ENCODE measurements around the gene ITPR1.

The ITPR1 gene

GRCh38 chr3:4548780-4549179 is 55.6 kb downstream of the ITPR1 start:
- no peak overlapping the region for H2AFZ ChIP-seq (ENCODE audit: low read depth, low read length)
- no peak overlapping the region for H3K14ac ChIP-seq (ENCODE audit: low read length in 2 of 2)
- no peak overlapping the region for H2BK15ac ChIP-seq (ENCODE audit: low read depth, poor library complexity, severe bottlenecking)
- H3K27ac ChIP-seq (ENCODE audit: low read length, poor library complexity, severe bottlenecking), result no peak overlapping the region
- no peak overlapping the region for H3K4ac ChIP-seq (ENCODE audit: low read depth in 1 of 2, low read length in 2 of 2)
- H3K27me3 ChIP-seq (ENCODE audit: control insufficient read depth in 1 of 2, insufficient read depth in 1 of 2, low read length in 2 of 2), result peaks cover 0 to 2% of the 10 kb centered on the region in 2 experiments
- H3K18ac ChIP-seq (ENCODE audit: low read depth in 1 of 2, low read length in 2 of 2), result no peak overlapping the region
- H3K36me3 ChIP-seq (ENCODE audit: control insufficient read depth in 1 of 2, insufficient read depth in 2 of 2, low read depth in 1 of 2, low read length in 2 of 2), result no peaks in the 10 kb centered on the region
- no peak overlapping the region for H3K9ac ChIP-seq (ENCODE audit: low read length)
- no peak overlapping the region for H4K8ac ChIP-seq (ENCODE audit: low read length)
- no peak overlapping the region for H3K4me2 ChIP-seq (ENCODE audit: low read length, poor library complexity, severe bottlenecking)
- H3K4me1 ChIP-seq (ENCODE audit: control insufficient read depth, insufficient read depth, low read depth, low read length), result no peaks in the 10 kb centered on the region
- no peak overlapping the region for H2BK120ac ChIP-seq (ENCODE audit: low read depth, low read length)
- H4K91ac ChIP-seq (ENCODE audit: low read length), result no peak overlapping the region
- H3K23ac ChIP-seq (ENCODE audit: low read length in 2 of 2), result no peak overlapping the region
- 100% methylated on average over 2 of the region's 2 CpGs for WGBS
- H3K79me1 ChIP-seq (replicated peaks; ENCODE audit: low read length, poor library complexity, severe bottlenecking), result no peaks in the 10 kb centered on the region
- no peak overlapping the region for H2AK5ac ChIP-seq (ENCODE audit: low read length, severe bottlenecking)
- no peak for DNase-seq
- no peak overlapping the region for H2BK5ac ChIP-seq (ENCODE audit: low read depth, low read length, poor library complexity, severe bottlenecking)
- no peaks in the 10 kb centered on the region for H3K9me3 ChIP-seq (ENCODE audit: control insufficient read depth, low read length)
- H3K4me3 ChIP-seq (ENCODE audit: insufficient read depth in 1 of 2, low read depth in 1 of 2, low read length in 2 of 2), result no peak overlapping the region
- H2BK12ac ChIP-seq (ENCODE audit: low read length in 2 of 2), result no peak overlapping the region

GRCh38 chr3:4549896-4550295 is 56.7 kb downstream of the ITPR1 start:
- H2BK15ac ChIP-seq (ENCODE audit: low read depth, poor library complexity, severe bottlenecking), result no peak overlapping the region
- H3K4ac ChIP-seq (ENCODE audit: low read depth in 1 of 2, low read length in 2 of 2), result no peak overlapping the region
- H3K79me1 ChIP-seq (replicated peaks; ENCODE audit: low read length, poor library complexity, severe bottlenecking), result no peaks in the 10 kb centered on the region
- no peak overlapping the region for H3K23ac ChIP-seq (ENCODE audit: low read length in 2 of 2)
- H2AFZ ChIP-seq (ENCODE audit: low read depth, low read length), result no peak overlapping the region
- H3K27ac ChIP-seq (ENCODE audit: low read length, poor library complexity, severe bottlenecking), result no peak overlapping the region
- no peaks in the 10 kb centered on the region for H3K9me3 ChIP-seq (ENCODE audit: control insufficient read depth, low read length)
- H4K91ac ChIP-seq (ENCODE audit: low read length), result no peak overlapping the region
- peak overlapping the region in 1 of 2 experiments; percentile 23 for H2BK12ac ChIP-seq (ENCODE audit: low read length in 2 of 2)
- H3K18ac ChIP-seq (ENCODE audit: low read depth in 1 of 2, low read length in 2 of 2), result no peak overlapping the region
- H3K4me3 ChIP-seq (ENCODE audit: insufficient read depth in 1 of 2, low read depth in 1 of 2, low read length in 2 of 2), result no peak overlapping the region
- no peak overlapping the region for H3K4me2 ChIP-seq (ENCODE audit: low read length, poor library complexity, severe bottlenecking)
- H2BK120ac ChIP-seq (ENCODE audit: low read depth, low read length), result no peak overlapping the region
- H2AK5ac ChIP-seq (ENCODE audit: low read length, severe bottlenecking), result no peak overlapping the region
- H2BK5ac ChIP-seq (ENCODE audit: low read depth, low read length, poor library complexity, severe bottlenecking), result no peak overlapping the region
- H3K14ac ChIP-seq (ENCODE audit: low read length in 2 of 2), result no peak overlapping the region
- no peak overlapping the region for H4K8ac ChIP-seq (ENCODE audit: low read length)
- DNase-seq, result no peak
- 84% methylated on average over 3 of the region's 4 CpGs for WGBS
- H3K4me1 ChIP-seq (ENCODE audit: control insufficient read depth, insufficient read depth, low read depth, low read length), result peaks cover 2% of the 10 kb centered on the region
- H3K9ac ChIP-seq (ENCODE audit: low read length), result no peak overlapping the region
- no peaks in the 10 kb centered on the region for H3K36me3 ChIP-seq (ENCODE audit: control insufficient read depth in 1 of 2, insufficient read depth in 2 of 2, low read depth in 1 of 2, low read length in 2 of 2)
- H3K27me3 ChIP-seq (ENCODE audit: control insufficient read depth in 1 of 2, insufficient read depth in 1 of 2, low read length in 2 of 2), result peaks cover 0 to 2% of the 10 kb centered on the region in 2 experiments

GRCh38 chr3:4551051-4551711 is 58.0 kb downstream of the ITPR1 start:
- Histone ChIP-seq H3K9me3 (ENCODE audit: control insufficient read depth, low read length) (no peaks in the 10 kb centered on the region), H2AFZ (ENCODE audit: low read depth, low read length) (no peak overlapping the region), H3K79me1 (replicated peaks; ENCODE audit: low read length, poor library complexity, severe bottlenecking) (no peaks in the 10 kb centered on the region), H3K27ac (ENCODE audit: low read length, poor library complexity, severe bottlenecking) (no peak overlapping the region), H2AK5ac (ENCODE audit: low read length, severe bottlenecking) (no peak overlapping the region), H3K27me3 (ENCODE audit: control insufficient read depth in 1 of 2, insufficient read depth in 1 of 2, low read length in 2 of 2) (peaks cover 0 to 2% of the 10 kb centered on the region in 2 experiments), H2BK15ac (ENCODE audit: low read depth, poor library complexity, severe bottlenecking) (no peak overlapping the region), H4K91ac (ENCODE audit: low read length) (no peak overlapping the region), H4K8ac (ENCODE audit: low read length) (no peak overlapping the region), H3K4me1 (ENCODE audit: control insufficient read depth, insufficient read depth, low read depth, low read length) (peaks cover 2% of the 10 kb centered on the region), H3K4me2 (ENCODE audit: low read length, poor library complexity, severe bottlenecking) (no peak overlapping the region), H3K9ac (ENCODE audit: low read length) (no peak overlapping the region), H3K4ac (ENCODE audit: low read depth in 1 of 2, low read length in 2 of 2) (no peak overlapping the region), H2BK12ac (ENCODE audit: low read length in 2 of 2) (no peak overlapping the region), H3K36me3 (ENCODE audit: control insufficient read depth in 1 of 2, insufficient read depth in 2 of 2, low read depth in 1 of 2, low read length in 2 of 2) (no peaks in the 10 kb centered on the region), H3K18ac (ENCODE audit: low read depth in 1 of 2, low read length in 2 of 2) (no peak overlapping the region), H3K14ac (ENCODE audit: low read length in 2 of 2) (no peak overlapping the region), H2BK120ac (ENCODE audit: low read depth, low read length) (no peak overlapping the region), H3K23ac (ENCODE audit: low read length in 2 of 2) (no peak overlapping the region), H2BK5ac (ENCODE audit: low read depth, low read length, poor library complexity, severe bottlenecking) (no peak overlapping the region), H3K4me3 (ENCODE audit: insufficient read depth in 1 of 2, low read depth in 1 of 2, low read length in 2 of 2) (no peak overlapping the region)
- 91% methylated on average over 4 of the region's 5 CpGs for WGBS
- peak; percentile 19 for DNase-seq

- DNase-seq, result no peak
- H3K36me3 ChIP-seq (ENCODE audit: control insufficient read depth in 1 of 2, insufficient read depth in 2 of 2, low read depth in 1 of 2, low read length in 2 of 2), result no peaks in the 10 kb centered on the region
- H3K9ac ChIP-seq (ENCODE audit: low read length), result no peak overlapping the region
- no peak overlapping the region for H3K4ac ChIP-seq (ENCODE audit: low read depth in 1 of 2, low read length in 2 of 2)
- no peak overlapping the region for H3K4me2 ChIP-seq (ENCODE audit: low read length, poor library complexity, severe bottlenecking)
- H3K4me1 ChIP-seq (ENCODE audit: control insufficient read depth, insufficient read depth, low read depth, low read length), result peaks cover 2% of the 10 kb centered on the region
- no peak overlapping the region for H3K18ac ChIP-seq (ENCODE audit: low read depth in 1 of 2, low read length in 2 of 2)
- H2BK120ac ChIP-seq (ENCODE audit: low read depth, low read length), result no peak overlapping the region
- H4K91ac ChIP-seq (ENCODE audit: low read length), result no peak overlapping the region
- H3K23ac ChIP-seq (ENCODE audit: low read length in 2 of 2), result no peak overlapping the region
- 93% methylated on average over 2 of the region's 4 CpGs for WGBS
- no peak overlapping the region for H4K8ac ChIP-seq (ENCODE audit: low read length)
- H2AK5ac ChIP-seq (ENCODE audit: low read length, severe bottlenecking), result no peak overlapping the region
- H3K9me3 ChIP-seq (ENCODE audit: control insufficient read depth, low read length), result no peaks in the 10 kb centered on the region
- no peak overlapping the region for H3K14ac ChIP-seq (ENCODE audit: low read length in 2 of 2)
- no peak overlapping the region for H3K4me3 ChIP-seq (ENCODE audit: insufficient read depth in 1 of 2, low read depth in 1 of 2, low read length in 2 of 2)
- no peak overlapping the region for H2AFZ ChIP-seq (ENCODE audit: low read depth, low read length)
- no peaks in the 10 kb centered on the region for H3K79me1 ChIP-seq (replicated peaks; ENCODE audit: low read length, poor library complexity, severe bottlenecking)
- H3K27me3 ChIP-seq (ENCODE audit: control insufficient read depth in 1 of 2, insufficient read depth in 1 of 2, low read length in 2 of 2), result peaks cover 0 to 2% of the 10 kb centered on the region in 2 experiments
- no peak overlapping the region for H2BK5ac ChIP-seq (ENCODE audit: low read depth, low read length, poor library complexity, severe bottlenecking)
- no peak overlapping the region for H2BK12ac ChIP-seq (ENCODE audit: low read length in 2 of 2)
- H2BK15ac ChIP-seq (ENCODE audit: low read depth, poor library complexity, severe bottlenecking), result no peak overlapping the region
- H3K27ac ChIP-seq (ENCODE audit: low read length, poor library complexity, severe bottlenecking), result no peak overlapping the region
Measured at GRCh38 chr3:4551794-4552442, 58.8 kb downstream of the ITPR1 start.

Data from mesenchymal stem cell (in vitro differentiated cells and primary cell).